Neuron (in vitro differentiated cells): ENCODE results near the gene NUP210.
A peak's percentile ranks its signal among the peaks of the same experiment; 100 is the strongest.

Experiments
- H2AFZ ChIP-seq: one replicate; pipeline ENCODE4 v1.6.1; 2013; ENCODE audit warnings: low read depth, mild to moderate bottlenecking, inconsistent platforms, low read length, moderate library complexity
- H3K27me3 ChIP-seq: one replicate; pipeline ENCODE4 v1.6.1; 2013; ENCODE audit warnings: low read length; ENCODE audit not compliant: insufficient read depth
- H3K36me3 ChIP-seq: one replicate; pipeline ENCODE4 v1.6.1; 2013; ENCODE audit warnings: low read length; ENCODE audit not compliant: insufficient read depth
- H3K4me1 ChIP-seq: one replicate; pipeline ENCODE4 v1.6.1; 2013; ENCODE audit warnings: low read length; ENCODE audit not compliant: insufficient read depth
- H3K4me3 ChIP-seq: 2 replicates; pipeline ENCODE4 v1.5.1; 2013; ENCODE audit warnings: mild to moderate bottlenecking, low read length, moderate library complexity
- H3K9me3 ChIP-seq: one replicate; pipeline ENCODE4 v1.6.1; 2013; ENCODE audit warnings: low read length

NUP210 gene

GRCh38 chr3:13420045-13420830 is at the start of gene NUP210:
Gene NUP210 (minus strand): TSS chr3:13420322. CDS start chr3:13420226, 96 bp downstream.
- peaks cover 9% of the 10 kb centered on the region for H3K4me1 ChIP-seq
- H3K4me3 ChIP-seq: peak within 1 kb of the TSS; percentile 62
- no peaks in the 10 kb centered on the region for H3K36me3 ChIP-seq
- peak within 1 kb of the TSS; percentile 90 for H2AFZ ChIP-seq
- no peaks in the 10 kb centered on the region for H3K27me3 ChIP-seq
- H3K9me3 ChIP-seq: no peaks in the 10 kb centered on the region

- Histone ChIP-seq H3K4me3 (no peak overlapping the region), H3K4me1 (peaks cover 4% of the 10 kb centered on the region), H3K36me3 (no peaks in the 10 kb centered on the region), H3K9me3 (no peaks in the 10 kb centered on the region), H3K27me3 (peaks cover 9% of the 10 kb centered on the region), H2AFZ (no peak overlapping the region)
Observed at GRCh38 chr3:13466781-13467180, 46.7 kb upstream of the NUP210 start.

GRCh38 chr3:13465236-13465873 is 45.2 kb upstream of the NUP210 start:
- H2AFZ ChIP-seq: no peak overlapping the region
- H3K36me3 ChIP-seq: no peaks in the 10 kb centered on the region
- no peak overlapping the region for H3K4me3 ChIP-seq
- H3K9me3 ChIP-seq: no peaks in the 10 kb centered on the region
- H3K27me3 ChIP-seq: peaks cover 3% of the 10 kb centered on the region
- H3K4me1 ChIP-seq: peaks cover 4% of the 10 kb centered on the region

- Histone ChIP-seq H3K27me3 (peaks cover 7% of the 10 kb centered on the region), H3K9me3 (no peaks in the 10 kb centered on the region), H3K36me3 (no peaks in the 10 kb centered on the region), H2AFZ (no peak overlapping the region), H3K4me3 (no peak overlapping the region), H3K4me1 (peaks cover 4% of the 10 kb centered on the region)
Observed at GRCh38 chr3:13463618-13464400, 43.7 kb upstream of the NUP210 start.

- Histone ChIP-seq H3K9me3 (no peaks in the 10 kb centered on the region), H3K36me3 (no peaks in the 10 kb centered on the region), H3K4me1 (peaks cover 4% of the 10 kb centered on the region), H3K27me3 (peaks cover 7% of the 10 kb centered on the region), H3K4me3 (no peak overlapping the region), H2AFZ (no peak overlapping the region)
Observed at GRCh38 chr3:13462822-13463221, 42.7 kb upstream of the NUP210 start.

- no peaks in the 10 kb centered on the region for H3K36me3 ChIP-seq
- H3K4me3 ChIP-seq: no peak overlapping the region
- peaks cover 7% of the 10 kb centered on the region for H3K27me3 ChIP-seq
- H2AFZ ChIP-seq: no peak overlapping the region
- H3K4me1 ChIP-seq: peaks cover 4% of the 10 kb centered on the region
- no peaks in the 10 kb centered on the region for H3K9me3 ChIP-seq
Observed at GRCh38 chr3:13462125-13462629, 42.1 kb upstream of the NUP210 start.

- Histone ChIP-seq H3K27me3 (peaks cover 7% of the 10 kb centered on the region), H3K4me3 (no peak overlapping the region), H3K9me3 (no peaks in the 10 kb centered on the region), H3K4me1 (peaks cover 4% of the 10 kb centered on the region), H3K36me3 (no peaks in the 10 kb centered on the region), H2AFZ (no peak overlapping the region)
Observed at GRCh38 chr3:13461169-13462124, 41.3 kb upstream of the NUP210 start.

GRCh38 chr3:13460341-13460736 is 40.2 kb upstream of the NUP210 start:
- H3K27me3 ChIP-seq: peaks cover 7% of the 10 kb centered on the region
- peaks cover 5% of the 10 kb centered on the region for H3K4me1 ChIP-seq
- H3K36me3 ChIP-seq: no peaks in the 10 kb centered on the region
- H2AFZ ChIP-seq: no peak overlapping the region
- no peak overlapping the region for H3K4me3 ChIP-seq
- H3K9me3 ChIP-seq: no peaks in the 10 kb centered on the region

GRCh38 chr3:13459605-13460340 is 39.7 kb upstream of the NUP210 start:
- Histone ChIP-seq H2AFZ (no peak overlapping the region), H3K36me3 (no peaks in the 10 kb centered on the region), H3K27me3 (peaks cover 7% of the 10 kb centered on the region), H3K9me3 (no peaks in the 10 kb centered on the region), H3K4me3 (no peak overlapping the region), H3K4me1 (peaks cover 6% of the 10 kb centered on the region)

- no peaks in the 10 kb centered on the region for H3K36me3 ChIP-seq
- no peak overlapping the region for H2AFZ ChIP-seq
- H3K4me3 ChIP-seq: no peak overlapping the region
- peaks cover 6% of the 10 kb centered on the region for H3K4me1 ChIP-seq
- H3K27me3 ChIP-seq: peaks cover 4% of the 10 kb centered on the region
- no peaks in the 10 kb centered on the region for H3K9me3 ChIP-seq
Observed at GRCh38 chr3:13457593-13457992, 37.5 kb upstream of the NUP210 start.

GRCh38 chr3:13455644-13456043 is 35.5 kb upstream of the NUP210 start:
- H3K4me3 ChIP-seq: no peak overlapping the region
- peaks cover 4% of the 10 kb centered on the region for H3K27me3 ChIP-seq
- no peak overlapping the region for H2AFZ ChIP-seq
- H3K9me3 ChIP-seq: no peaks in the 10 kb centered on the region
- H3K36me3 ChIP-seq: no peaks in the 10 kb centered on the region
- peaks cover 12% of the 10 kb centered on the region for H3K4me1 ChIP-seq
